ENCODE measurements around the gene HSDL1.

DNA sequence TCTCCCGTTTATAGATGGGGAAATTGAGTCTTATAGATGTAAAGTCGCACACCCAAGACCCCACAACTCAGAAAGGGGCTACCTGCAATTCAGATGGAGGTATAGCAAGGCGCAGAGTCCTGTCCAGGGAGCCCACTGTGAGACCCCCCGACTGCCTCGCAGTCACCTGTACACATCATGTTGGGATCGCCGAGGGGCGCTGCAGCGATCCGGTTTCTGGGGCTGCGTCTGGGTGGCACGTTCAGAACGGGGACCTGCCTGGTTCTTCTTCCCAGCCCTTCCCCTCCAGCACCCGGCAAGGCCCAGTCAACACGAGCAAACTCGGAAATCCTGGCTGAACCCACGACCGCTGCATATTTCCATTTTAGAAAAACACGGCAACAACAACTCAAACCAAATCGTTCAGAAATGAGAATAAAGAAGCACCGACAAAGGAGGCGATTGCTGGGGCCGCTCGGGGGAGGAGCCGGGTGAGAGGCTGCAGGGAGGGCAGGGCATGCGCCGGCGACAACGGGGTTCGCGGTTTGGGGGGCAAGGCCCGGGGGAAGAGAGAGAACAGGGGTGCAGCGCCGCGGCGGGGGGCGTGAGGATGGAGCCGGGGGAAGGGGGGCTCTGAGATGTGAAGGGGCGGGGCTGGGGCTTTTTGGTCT lies 643 bp downstream of the HSDL1 start:
- TF ChIP-seq, protein P1, sequence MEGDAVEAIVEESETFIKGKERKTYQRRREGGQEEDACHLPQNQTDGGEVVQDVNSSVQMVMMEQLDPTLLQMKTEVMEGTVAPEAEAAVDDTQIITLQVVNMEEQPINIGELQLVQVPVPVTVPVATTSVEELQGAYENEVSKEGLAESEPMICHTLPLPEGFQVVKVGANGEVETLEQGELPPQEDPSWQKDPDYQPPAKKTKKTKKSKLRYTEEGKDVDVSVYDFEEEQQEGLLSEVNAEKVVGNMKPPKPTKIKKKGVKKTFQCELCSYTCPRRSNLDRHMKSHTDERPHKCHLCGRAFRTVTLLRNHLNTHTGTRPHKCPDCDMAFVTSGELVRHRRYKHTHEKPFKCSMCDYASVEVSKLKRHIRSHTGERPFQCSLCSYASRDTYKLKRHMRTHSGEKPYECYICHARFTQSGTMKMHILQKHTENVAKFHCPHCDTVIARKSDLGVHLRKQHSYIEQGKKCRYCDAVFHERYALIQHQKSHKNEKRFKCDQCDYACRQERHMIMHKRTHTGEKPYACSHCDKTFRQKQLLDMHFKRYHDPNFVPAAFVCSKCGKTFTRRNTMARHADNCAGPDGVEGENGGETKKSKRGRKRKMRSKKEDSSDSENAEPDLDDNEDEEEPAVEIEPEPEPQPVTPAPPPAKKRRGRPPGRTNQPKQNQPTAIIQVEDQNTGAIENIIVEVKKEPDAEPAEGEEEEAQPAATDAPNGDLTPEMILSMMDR (IDR thresholded peaks at IDR 0.05; ENCODE audit: poor library complexity, severe bottlenecking), result peak; percentile 68
- TF ChIP-seq TAF1 (IDR thresholded peaks at IDR 0.05; ENCODE audit: low read depth) (peak; percentile 49), EZH2 (IDR thresholded peaks at IDR 0.05; ENCODE audit: borderline replicate concordance, insufficient read depth, low read length, poor library complexity, severe bottlenecking) (no peak), MXI1 (conservative IDR thresholded peaks at IDR 0.05; ENCODE audit: poor library complexity, severe bottlenecking) (peak; percentile 50)
- TF ChIP-seq, protein P2, sequence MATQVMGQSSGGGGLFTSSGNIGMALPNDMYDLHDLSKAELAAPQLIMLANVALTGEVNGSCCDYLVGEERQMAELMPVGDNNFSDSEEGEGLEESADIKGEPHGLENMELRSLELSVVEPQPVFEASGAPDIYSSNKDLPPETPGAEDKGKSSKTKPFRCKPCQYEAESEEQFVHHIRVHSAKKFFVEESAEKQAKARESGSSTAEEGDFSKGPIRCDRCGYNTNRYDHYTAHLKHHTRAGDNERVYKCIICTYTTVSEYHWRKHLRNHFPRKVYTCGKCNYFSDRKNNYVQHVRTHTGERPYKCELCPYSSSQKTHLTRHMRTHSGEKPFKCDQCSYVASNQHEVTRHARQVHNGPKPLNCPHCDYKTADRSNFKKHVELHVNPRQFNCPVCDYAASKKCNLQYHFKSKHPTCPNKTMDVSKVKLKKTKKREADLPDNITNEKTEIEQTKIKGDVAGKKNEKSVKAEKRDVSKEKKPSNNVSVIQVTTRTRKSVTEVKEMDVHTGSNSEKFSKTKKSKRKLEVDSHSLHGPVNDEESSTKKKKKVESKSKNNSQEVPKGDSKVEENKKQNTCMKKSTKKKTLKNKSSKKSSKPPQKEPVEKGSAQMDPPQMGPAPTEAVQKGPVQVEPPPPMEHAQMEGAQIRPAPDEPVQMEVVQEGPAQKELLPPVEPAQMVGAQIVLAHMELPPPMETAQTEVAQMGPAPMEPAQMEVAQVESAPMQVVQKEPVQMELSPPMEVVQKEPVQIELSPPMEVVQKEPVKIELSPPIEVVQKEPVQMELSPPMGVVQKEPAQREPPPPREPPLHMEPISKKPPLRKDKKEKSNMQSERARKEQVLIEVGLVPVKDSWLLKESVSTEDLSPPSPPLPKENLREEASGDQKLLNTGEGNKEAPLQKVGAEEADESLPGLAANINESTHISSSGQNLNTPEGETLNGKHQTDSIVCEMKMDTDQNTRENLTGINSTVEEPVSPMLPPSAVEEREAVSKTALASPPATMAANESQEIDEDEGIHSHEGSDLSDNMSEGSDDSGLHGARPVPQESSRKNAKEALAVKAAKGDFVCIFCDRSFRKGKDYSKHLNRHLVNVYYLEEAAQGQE (IDR thresholded peaks at IDR 0.05; ENCODE audit: borderline replicate concordance), result peak; percentile 48
